ENCODE measurements around the gene CCDC51. TPM values are rescaled to one million over a fixed set of nuclear protein-coding genes. Genes with fewer than 3 reads are reported as not detected.

The CCDC51 gene
- total and polyA plus RNA-seq, 2 donors (not counting 1 experiment from before 2014, with no cell fraction given) = 5.0 to 5.9 TPM

DNA sequence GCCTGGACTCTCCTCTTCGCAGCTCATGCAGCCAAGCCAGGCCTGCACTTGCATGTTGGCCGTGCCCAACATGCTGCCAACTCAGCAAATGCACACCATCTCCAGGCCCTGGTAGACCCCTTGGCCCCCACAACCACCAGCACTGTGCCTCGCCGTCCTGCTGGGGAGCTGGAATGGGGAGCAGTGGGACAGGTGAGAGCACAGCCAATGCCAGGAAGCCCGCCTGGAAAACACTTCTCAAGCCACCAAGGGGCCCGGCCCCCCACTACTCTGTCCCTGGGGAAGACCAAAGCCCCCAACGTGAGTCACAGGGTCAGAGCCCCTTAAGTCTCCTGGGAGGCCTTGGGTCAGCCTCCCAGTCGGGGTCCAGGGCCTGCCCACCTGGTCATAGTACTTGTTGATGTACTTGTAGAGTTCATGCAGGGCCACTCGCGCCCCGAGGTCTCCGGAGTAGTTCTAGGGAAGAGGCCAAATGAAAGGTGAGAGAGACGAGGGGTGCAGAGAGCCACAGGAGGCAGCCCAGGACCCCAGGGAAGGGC is 34.5 kb downstream of the CCDC51 start:
- Histone ChIP-seq H2AFZ (ENCODE audit: insufficient read depth, low read depth, low read length, poor library complexity, severe bottlenecking) (no peak overlapping the region), H3K27ac (ENCODE audit: low read length in 2 of 2) (no peak overlapping the region), H3K9ac (ENCODE audit: low read length) (no peak overlapping the region), H3K36me3 (replicated peaks in 1 of 2; ENCODE audit: control extremely low read depth in 1 of 2, control insufficient read depth in 1 of 2, extremely low read depth in 1 of 2, insufficient read depth in 2 of 2, low read length in 1 of 2) (no peaks in the 10 kb centered on the region), H3K4me3 (ENCODE audit: control extremely low read depth in 1 of 5, extremely low read depth in 1 of 5, insufficient read depth in 1 of 5, low read depth in 2 of 5, low read length in 4 of 5) (no peak overlapping the region), H3K27me3 (replicated peaks in 1 of 4; ENCODE audit: control extremely low read depth in 1 of 4, control insufficient read depth in 3 of 4, insufficient read depth in 4 of 4, low read length in 3 of 4) (no peaks in the 10 kb centered on the region), H3K79me2 (ENCODE audit: control insufficient read depth, insufficient read depth, low read length) (no peaks in the 10 kb centered on the region), H4K20me1 (ENCODE audit: control insufficient read depth, insufficient read depth, low read length, poor library complexity, severe bottlenecking) (no peaks in the 10 kb centered on the region), H3K4me2 (replicated peaks; ENCODE audit: low read depth, low read length, poor library complexity, severe bottlenecking) (no peak overlapping the region), H3K9me3 (ENCODE audit: control extremely low read depth in 1 of 3, control insufficient read depth in 2 of 3, insufficient read depth in 1 of 3, low read length in 2 of 3) (no peaks in the 10 kb centered on the region), H3K4me1 (ENCODE audit: control insufficient read depth in 2 of 2, insufficient read depth in 2 of 2, low read length in 2 of 2) (no peaks in the 10 kb centered on the region)
- no peaks in the 10 kb centered on the region for H3K4me1 Mint-ChIP-seq
- ChIA-PET POLR2A (no interaction called here), CTCF (interaction anchor here (7.6 to 8.0 kb wide), 2 partner anchors 29 to 147 kb away, joined by 190 to 330 read pairs; partner anchors contain the start of genes CCDC51, PFKFB4, PLXNB1 and TMA7)
- 90% methylated on average over 12 of the region's 13 CpGs for WGBS (ENCODE audit: insufficient coverage)
- ATAC-seq (ENCODE audit: low read depth) = no peak
- H3K4me3 Mint-ChIP-seq = no peak overlapping the region
- H3K9me3 Mint-ChIP-seq (ENCODE audit: insufficient read depth) = no peaks in the 10 kb centered on the region
- TF ChIP-seq, protein P1, sequence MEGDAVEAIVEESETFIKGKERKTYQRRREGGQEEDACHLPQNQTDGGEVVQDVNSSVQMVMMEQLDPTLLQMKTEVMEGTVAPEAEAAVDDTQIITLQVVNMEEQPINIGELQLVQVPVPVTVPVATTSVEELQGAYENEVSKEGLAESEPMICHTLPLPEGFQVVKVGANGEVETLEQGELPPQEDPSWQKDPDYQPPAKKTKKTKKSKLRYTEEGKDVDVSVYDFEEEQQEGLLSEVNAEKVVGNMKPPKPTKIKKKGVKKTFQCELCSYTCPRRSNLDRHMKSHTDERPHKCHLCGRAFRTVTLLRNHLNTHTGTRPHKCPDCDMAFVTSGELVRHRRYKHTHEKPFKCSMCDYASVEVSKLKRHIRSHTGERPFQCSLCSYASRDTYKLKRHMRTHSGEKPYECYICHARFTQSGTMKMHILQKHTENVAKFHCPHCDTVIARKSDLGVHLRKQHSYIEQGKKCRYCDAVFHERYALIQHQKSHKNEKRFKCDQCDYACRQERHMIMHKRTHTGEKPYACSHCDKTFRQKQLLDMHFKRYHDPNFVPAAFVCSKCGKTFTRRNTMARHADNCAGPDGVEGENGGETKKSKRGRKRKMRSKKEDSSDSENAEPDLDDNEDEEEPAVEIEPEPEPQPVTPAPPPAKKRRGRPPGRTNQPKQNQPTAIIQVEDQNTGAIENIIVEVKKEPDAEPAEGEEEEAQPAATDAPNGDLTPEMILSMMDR (IDR thresholded peaks at IDR 0.05) = no peak
- no peaks in the 10 kb centered on the region for H3K27me3 Mint-ChIP-seq
- H3K27ac Mint-ChIP-seq = no peak overlapping the region
- intact Hi-C loops (cut with micrococcal nuclease) = no loop called here
- DNase-seq = no peak

DNA sequence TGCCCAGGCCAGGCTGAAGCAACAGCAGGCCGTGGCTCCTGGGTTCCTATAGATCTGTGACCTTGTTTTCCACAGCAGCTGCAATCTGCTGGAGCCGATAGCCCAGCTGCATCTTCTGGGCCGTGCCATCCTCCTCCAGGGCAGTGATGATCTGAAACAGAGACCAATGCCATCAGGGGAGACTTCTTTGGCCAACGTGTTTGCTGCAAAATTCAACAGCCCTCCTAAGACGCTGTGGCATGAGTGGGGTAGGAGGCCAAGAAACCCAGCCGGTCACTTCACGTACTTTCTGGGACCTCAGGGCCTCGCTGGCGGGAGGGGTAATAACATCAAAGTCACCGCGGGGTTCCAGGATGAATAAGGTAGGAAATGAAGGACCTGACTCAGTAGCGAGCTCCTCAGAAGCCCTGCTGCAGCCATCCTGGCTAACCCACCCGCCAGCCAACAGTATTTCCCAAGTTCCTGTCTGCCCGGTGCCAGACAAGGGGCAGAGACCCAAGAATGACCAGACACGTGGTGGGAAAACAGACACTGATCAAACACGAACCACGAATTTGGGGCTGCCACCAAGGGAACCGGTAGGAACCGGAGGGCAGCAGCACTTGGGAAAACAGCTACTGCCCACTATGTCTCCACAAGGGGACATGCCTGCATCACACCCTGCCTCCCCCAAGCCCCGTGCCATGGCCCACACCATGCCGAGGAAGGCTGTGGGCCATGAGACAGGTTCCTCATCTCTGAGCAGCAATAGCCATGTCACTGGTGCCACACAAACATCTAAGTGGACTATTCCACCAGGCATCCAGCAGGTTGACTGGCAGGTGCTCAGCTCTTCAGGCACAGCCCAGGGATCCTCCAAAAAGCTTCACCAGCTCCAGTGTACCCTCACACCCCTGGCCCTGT is 35.2 kb downstream of the CCDC51 start:
- H3K4me2 ChIP-seq (replicated peaks; ENCODE audit: low read depth, low read length, poor library complexity, severe bottlenecking) = no peak overlapping the region
- H3K36me3 ChIP-seq (replicated peaks in 1 of 2; ENCODE audit: control extremely low read depth in 1 of 2, control insufficient read depth in 1 of 2, extremely low read depth in 1 of 2, insufficient read depth in 2 of 2, low read length in 1 of 2) = no peaks in the 10 kb centered on the region
- intact Hi-C loops (cut with micrococcal nuclease) = no loop called here
- Mint-ChIP-seq H3K9me3 (ENCODE audit: insufficient read depth) (no peaks in the 10 kb centered on the region), H3K27ac (no peak overlapping the region), H3K27me3 (no peaks in the 10 kb centered on the region), H3K4me1 (no peaks in the 10 kb centered on the region), H3K4me3 (no peak overlapping the region)
- no peak for TF ChIP-seq EZH2 (IDR thresholded peaks at IDR 0.05; ENCODE audit: borderline replicate concordance, insufficient read depth, low read depth, low read length, poor library complexity, severe bottlenecking)
- TF ChIP-seq, protein P1 (IDR thresholded peaks at IDR 0.05) = no peak
- no peak for ATAC-seq (ENCODE audit: low read depth)
- DNase-seq = peak; percentile 1
- H3K79me2 ChIP-seq (ENCODE audit: control insufficient read depth, insufficient read depth, low read length) = no peaks in the 10 kb centered on the region
- 93% methylated on average over 19 of the region's 21 CpGs for WGBS (ENCODE audit: insufficient coverage)
- ChIA-PET CTCF (interaction anchor here (0.6 to 8.0 kb wide), 3 partner anchors 30 to 1074 kb away, joined by 3 to 330 read pairs (median 190); partner anchors contain the start of genes CCDC51, PFKFB4, PLXNB1 and TMA7), POLR2A (no interaction called here)
- H3K9ac ChIP-seq (ENCODE audit: low read length) = no peak overlapping the region
- no peak overlapping the region for H3K27ac ChIP-seq (ENCODE audit: low read length in 2 of 2)
- H3K9me3 ChIP-seq (ENCODE audit: control extremely low read depth in 1 of 3, control insufficient read depth in 2 of 3, insufficient read depth in 1 of 3, low read length in 2 of 3) = no peaks in the 10 kb centered on the region
- no peak overlapping the region for H2AFZ ChIP-seq (ENCODE audit: insufficient read depth, low read depth, low read length, poor library complexity, severe bottlenecking)
- no peaks in the 10 kb centered on the region for H4K20me1 ChIP-seq (ENCODE audit: control insufficient read depth, insufficient read depth, low read length, poor library complexity, severe bottlenecking)
- no peaks in the 10 kb centered on the region for H3K4me1 ChIP-seq (ENCODE audit: control insufficient read depth in 2 of 2, insufficient read depth in 2 of 2, low read length in 2 of 2)
- no peak overlapping the region for H3K4me3 ChIP-seq (ENCODE audit: control extremely low read depth in 1 of 5, extremely low read depth in 1 of 5, insufficient read depth in 1 of 5, low read depth in 2 of 5, low read length in 4 of 5)
- no peaks in the 10 kb centered on the region for H3K27me3 ChIP-seq (replicated peaks in 1 of 4; ENCODE audit: control extremely low read depth in 1 of 4, control insufficient read depth in 3 of 4, insufficient read depth in 4 of 4, low read length in 3 of 4)

Data from B cell (primary cell).